Caco-2 (cell line): Measurements from ENCODE around the gene MAP3K19. TPM values are rescaled to one million over a fixed set of nuclear protein-coding genes. Genes with fewer than 3 reads are reported as not detected.
A peak's percentile ranks its signal among the peaks of the same experiment; 100 is the strongest.

Source experiments
- Bru-seq: library from RNA; stranded (reverse); fragments of 400-500 nt; gene quantifications from one replicate; lab custom pipeline; 2021; lab: Mats Ljungman, UMichigan
- BruChase-seq, 2 experiments: library from RNA; stranded (reverse); fragments of 400-500 nt; gene quantifications; one replicate each; lab custom pipeline; 2021; lab: Mats Ljungman, UMichigan
- BruUV-seq: library from RNA; stranded (reverse); fragments of 400-500 nt; replicated peaks from 2 replicates; lab custom pipeline; 2021; lab: Mats Ljungman, UMichigan
- CTCF ChIA-PET: fragments of 300-600 bp; sonication (Branson Sonifier 250); formaldehyde crosslinking; loops from one replicate; lab custom pipeline; 2022; ENCODE audit warnings: antibody characterized with exemption; lab: Charles Lee
- POLR2A ChIA-PET: fragments of 300-600 bp; sonication (Branson Sonifier 250); formaldehyde crosslinking; loops from one replicate; lab custom pipeline; 2022; ENCODE audit warnings: antibody characterized with exemption; lab: Charles Lee
- DNase-seq, 2 experiments: peaks; one replicate each; pipeline versions ENCODE4 v3.0.0 to v3.0.0-alpha.2; 2020 to 2022
- H3K27me3 ChIP-seq: replicated peaks from 2 replicates; pipeline ENCODE4 v1.6.0; 2011; ENCODE audit warnings: low read length; ENCODE audit not compliant: control insufficient read depth, insufficient read depth
- H3K36me3 ChIP-seq: 2 replicates; pipeline ENCODE4 v1.5.1; 2011; ENCODE audit warnings: low read length; ENCODE audit not compliant: control insufficient read depth, insufficient read depth
- H3K4me1 ChIP-seq: fragments of 250-450 bp; sonication (Bioruptor Pico); 2 replicates; pipeline ENCODE4 v1.5.1; 2020; ENCODE audit warnings: mild to moderate bottlenecking
- H3K4me3 ChIP-seq: 2 replicates; pipeline ENCODE4 v1.5.1; 2011; ENCODE audit warnings: low read depth, mild to moderate bottlenecking, control low read depth, low read length
- H3K9me3 ChIP-seq: fragments of 250-450 bp; sonication (Bioruptor Pico); 2 replicates; pipeline ENCODE4 v1.5.1; 2020; ENCODE audit warnings: mild to moderate bottlenecking, moderate library complexity
- H3K27ac Mint-ChIP-seq: one replicate; pipeline ENCODE4 v1.8.0; 2022; ENCODE audit warnings: mixed read lengths; ENCODE audit not compliant: unreplicated experiment
- H3K27me3 Mint-ChIP-seq: one replicate; pipeline ENCODE4 v1.8.0; 2022; ENCODE audit warnings: mixed read lengths; ENCODE audit not compliant: insufficient read depth, unreplicated experiment
- H3K36me3 Mint-ChIP-seq: one replicate; pipeline ENCODE4 v1.8.0; 2022; ENCODE audit warnings: mild to moderate bottlenecking, mixed read lengths; ENCODE audit not compliant: insufficient read depth, unreplicated experiment
- H3K4me1 Mint-ChIP-seq: one replicate; pipeline ENCODE4 v1.8.0; 2022; ENCODE audit warnings: low read depth, mixed read lengths; ENCODE audit not compliant: unreplicated experiment
- H3K4me3 Mint-ChIP-seq: one replicate; pipeline ENCODE4 v1.8.0; 2022; ENCODE audit warnings: mild to moderate bottlenecking, moderate library complexity, mixed read lengths; ENCODE audit not compliant: unreplicated experiment
- H3K9me3 Mint-ChIP-seq: one replicate; pipeline ENCODE4 v1.8.0; 2022; ENCODE audit warnings: mixed read lengths; ENCODE audit not compliant: unreplicated experiment
- intact Hi-C: fragments of 100-400 bp; cut with micrococcal nuclease; formaldehyde crosslinking; loops from one replicate; pipeline ENCODE4 v1.10.0; 2022; ENCODE audit not compliant: unreplicated experiment
- long read RNA-seq: library from polyadenylated mRNA; stranded (forward); transcript quantifications from one replicate; pipeline ENCODE4 v2.0.0, GENCODE V29; 2022
- total RNA-seq: library from RNA; stranded (reverse); gene quantifications from 2 replicates; pipeline ENCODE4 v1.2.3, GENCODE V29; 2022
- TF ChIP-seq, protein P1 (sequence below), 2 experiments: fragments of 200-600 bp in 1 of 2; IDR thresholded peaks; 1 replicate in 1 of 2; 2 replicates in 1 of 2; pipeline versions ENCODE4 v1.5.1 to v1.8.0; 2011 to 2022; ENCODE audit warnings: antibody characterized with exemption in 1 of 2, control low read depth in 1 of 2, inconsistent platforms in 1 of 2, low read depth in 1 of 2, low read length in 1 of 2, mild to moderate bottlenecking in 1 of 2, moderate library complexity in 1 of 2; ENCODE audit not compliant: insufficient read depth in 1 of 2, severe bottlenecking in 1 of 2, unreplicated experiment in 1 of 2

The MAP3K19 gene, protein sequence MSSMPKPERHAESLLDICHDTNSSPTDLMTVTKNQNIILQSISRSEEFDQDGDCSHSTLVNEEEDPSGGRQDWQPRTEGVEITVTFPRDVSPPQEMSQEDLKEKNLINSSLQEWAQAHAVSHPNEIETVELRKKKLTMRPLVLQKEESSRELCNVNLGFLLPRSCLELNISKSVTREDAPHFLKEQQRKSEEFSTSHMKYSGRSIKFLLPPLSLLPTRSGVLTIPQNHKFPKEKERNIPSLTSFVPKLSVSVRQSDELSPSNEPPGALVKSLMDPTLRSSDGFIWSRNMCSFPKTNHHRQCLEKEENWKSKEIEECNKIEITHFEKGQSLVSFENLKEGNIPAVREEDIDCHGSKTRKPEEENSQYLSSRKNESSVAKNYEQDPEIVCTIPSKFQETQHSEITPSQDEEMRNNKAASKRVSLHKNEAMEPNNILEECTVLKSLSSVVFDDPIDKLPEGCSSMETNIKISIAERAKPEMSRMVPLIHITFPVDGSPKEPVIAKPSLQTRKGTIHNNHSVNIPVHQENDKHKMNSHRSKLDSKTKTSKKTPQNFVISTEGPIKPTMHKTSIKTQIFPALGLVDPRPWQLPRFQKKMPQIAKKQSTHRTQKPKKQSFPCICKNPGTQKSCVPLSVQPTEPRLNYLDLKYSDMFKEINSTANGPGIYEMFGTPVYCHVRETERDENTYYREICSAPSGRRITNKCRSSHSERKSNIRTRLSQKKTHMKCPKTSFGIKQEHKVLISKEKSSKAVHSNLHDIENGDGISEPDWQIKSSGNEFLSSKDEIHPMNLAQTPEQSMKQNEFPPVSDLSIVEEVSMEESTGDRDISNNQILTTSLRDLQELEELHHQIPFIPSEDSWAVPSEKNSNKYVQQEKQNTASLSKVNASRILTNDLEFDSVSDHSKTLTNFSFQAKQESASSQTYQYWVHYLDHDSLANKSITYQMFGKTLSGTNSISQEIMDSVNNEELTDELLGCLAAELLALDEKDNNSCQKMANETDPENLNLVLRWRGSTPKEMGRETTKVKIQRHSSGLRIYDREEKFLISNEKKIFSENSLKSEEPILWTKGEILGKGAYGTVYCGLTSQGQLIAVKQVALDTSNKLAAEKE (N-terminal part only)
- total RNA-seq (not detected in 2 replicates), Bru-seq, nascent RNA (percentile 1 among the genes with signal in this experiment), BruChase-seq, experiment 1, labeled RNA remaining after a 2-hour chase (percentile 4 among the genes with signal in this experiment), BruChase-seq, experiment 2, labeled RNA remaining after a 6-hour chase (percentile 2 among the genes with signal in this experiment)
- long read RNA-seq: 0 reads

DNA sequence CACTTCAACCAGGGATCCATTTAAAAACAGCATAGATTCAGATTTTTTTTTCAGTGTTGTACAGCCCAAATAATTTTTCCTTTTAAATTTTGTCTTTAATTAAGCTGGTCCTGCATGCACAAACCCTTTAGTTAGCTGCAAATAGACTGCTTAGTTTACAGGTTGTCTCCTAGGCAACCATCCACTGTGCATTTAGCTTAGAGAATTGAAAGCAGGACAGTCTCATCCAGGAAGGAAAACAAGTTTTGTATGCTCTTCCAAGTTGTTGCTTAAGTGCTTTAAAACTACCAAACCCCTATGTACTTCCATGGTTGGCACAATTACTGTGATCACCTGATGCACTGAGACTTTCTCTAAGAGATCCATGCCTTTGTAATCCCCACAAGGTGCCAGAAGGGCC, at the start of gene MAP3K19:
Gene MAP3K19, minus strand, starts transcription at position 148 of the 400 bp plus-strand sequence. CDS start 22,800 bp downstream, outside the sequence.
- no peak within 1 kb of the TSS for H3K4me3 Mint-ChIP-seq
- TF ChIP-seq, protein P1, sequence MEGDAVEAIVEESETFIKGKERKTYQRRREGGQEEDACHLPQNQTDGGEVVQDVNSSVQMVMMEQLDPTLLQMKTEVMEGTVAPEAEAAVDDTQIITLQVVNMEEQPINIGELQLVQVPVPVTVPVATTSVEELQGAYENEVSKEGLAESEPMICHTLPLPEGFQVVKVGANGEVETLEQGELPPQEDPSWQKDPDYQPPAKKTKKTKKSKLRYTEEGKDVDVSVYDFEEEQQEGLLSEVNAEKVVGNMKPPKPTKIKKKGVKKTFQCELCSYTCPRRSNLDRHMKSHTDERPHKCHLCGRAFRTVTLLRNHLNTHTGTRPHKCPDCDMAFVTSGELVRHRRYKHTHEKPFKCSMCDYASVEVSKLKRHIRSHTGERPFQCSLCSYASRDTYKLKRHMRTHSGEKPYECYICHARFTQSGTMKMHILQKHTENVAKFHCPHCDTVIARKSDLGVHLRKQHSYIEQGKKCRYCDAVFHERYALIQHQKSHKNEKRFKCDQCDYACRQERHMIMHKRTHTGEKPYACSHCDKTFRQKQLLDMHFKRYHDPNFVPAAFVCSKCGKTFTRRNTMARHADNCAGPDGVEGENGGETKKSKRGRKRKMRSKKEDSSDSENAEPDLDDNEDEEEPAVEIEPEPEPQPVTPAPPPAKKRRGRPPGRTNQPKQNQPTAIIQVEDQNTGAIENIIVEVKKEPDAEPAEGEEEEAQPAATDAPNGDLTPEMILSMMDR (IDR thresholded peaks at IDR 0.05; ENCODE audit: insufficient read depth in 1 of 2, low read depth in 1 of 2, low read length in 1 of 2, severe bottlenecking in 1 of 2, unreplicated experiment in 1 of 2): no peak
- intact Hi-C loops: no loop called here

DNA sequence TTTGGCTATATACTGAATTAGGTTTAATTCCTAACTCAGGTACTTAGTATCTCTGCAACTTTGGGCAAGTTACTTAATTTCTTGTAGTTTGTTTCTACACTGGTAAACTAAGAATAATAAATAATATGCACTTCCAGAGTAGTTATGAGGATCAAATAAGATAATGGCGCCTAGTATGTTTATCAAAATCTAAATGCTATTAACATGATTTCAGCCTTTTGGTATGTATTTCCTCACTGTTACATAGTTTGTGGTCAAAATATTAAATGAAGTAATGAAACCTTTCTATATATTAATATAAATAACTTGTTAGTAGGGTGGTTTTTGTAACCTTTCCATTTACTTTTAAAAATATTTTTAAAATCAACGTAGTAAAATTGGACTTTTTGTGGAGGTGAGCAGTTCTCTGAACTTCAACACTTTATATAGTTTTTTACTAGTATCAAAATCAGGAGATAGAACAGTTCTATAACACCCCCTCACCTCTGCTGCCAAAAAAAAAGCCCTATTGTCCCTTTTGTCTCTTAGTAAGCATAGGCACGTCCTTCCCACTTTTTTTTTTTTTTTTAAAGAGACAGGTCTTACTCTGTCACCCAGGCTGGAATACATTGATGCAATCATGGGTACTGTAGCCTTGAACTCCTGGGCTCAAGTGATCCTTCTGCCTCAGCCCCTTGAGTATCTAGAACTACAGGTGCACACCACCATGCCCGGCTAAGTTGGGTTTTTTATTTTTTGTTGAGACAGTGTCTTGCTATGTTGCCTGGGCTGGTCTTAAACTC, 49.6 kb upstream of the MAP3K19 start:
- Histone ChIP-seq H3K4me1 (peaks cover 26% of the 10 kb centered on the region), H3K36me3 (no peaks in the 10 kb centered on the region), H3K9me3 (no peaks in the 10 kb centered on the region), H3K27me3 (no peaks in the 10 kb centered on the region), H3K4me3 (no peak overlapping the region)
- Mint-ChIP-seq H3K27ac (no peak overlapping the region), H3K4me3 (no peak overlapping the region), H3K36me3 (peaks cover 34% of the 10 kb centered on the region), H3K27me3 (no peaks in the 10 kb centered on the region), H3K9me3 (peaks cover 5% of the 10 kb centered on the region), H3K4me1 (peaks cover 25% of the 10 kb centered on the region)
- no TSS peak for BruUV-seq
- no peak for DNase-seq
- TF ChIP-seq, protein P1 (IDR thresholded peaks at IDR 0.05; ENCODE audit: insufficient read depth in 1 of 2, low read depth in 1 of 2, low read length in 1 of 2, severe bottlenecking in 1 of 2, unreplicated experiment in 1 of 2): no peak
- CTCF ChIA-PET: no interaction called here
- intact Hi-C loops: no loop called here
- POLR2A ChIA-PET: no interaction called here

More for the DNA sequence above, at the start of gene MAP3K19:
- POLR2A ChIA-PET: no interaction called here
- no peaks in the 10 kb centered on the region for H3K27me3 ChIP-seq
- no peaks in the 10 kb centered on the region for H3K27me3 Mint-ChIP-seq
- H3K4me3 ChIP-seq: no peak within 1 kb of the TSS
- H3K36me3 ChIP-seq: no peaks in the 10 kb centered on the region
- no peaks in the 10 kb centered on the region for H3K4me1 ChIP-seq
- no peak within 1 kb of the TSS for H3K27ac Mint-ChIP-seq
- no peaks in the 10 kb centered on the region for H3K9me3 Mint-ChIP-seq
- no peaks in the 10 kb centered on the region for H3K9me3 ChIP-seq
- CTCF ChIA-PET: interaction anchor here (0.9 kb wide), 1 partner anchor 224 kb away, joined by 3 read pairs; no protein-coding TSS in a partner anchor
- no peaks in the 10 kb centered on the region for H3K36me3 Mint-ChIP-seq
- no TSS peak for BruUV-seq
- DNase-seq: no peak
- peaks cover 12% of the 10 kb centered on the region for H3K4me1 Mint-ChIP-seq
